Superior temporal gyrus (tissue), 1 donor: ENCODE data around the gene MISP3.
A peak's percentile ranks its signal among the peaks of the same experiment; 100 is the strongest.

Experiments used
- DNase-seq: peaks from one replicate; pipeline ENCODE4 v3.0.0-alpha.2; 2016; ENCODE audit errors: extremely low spot score

Gene MISP3

DNA sequence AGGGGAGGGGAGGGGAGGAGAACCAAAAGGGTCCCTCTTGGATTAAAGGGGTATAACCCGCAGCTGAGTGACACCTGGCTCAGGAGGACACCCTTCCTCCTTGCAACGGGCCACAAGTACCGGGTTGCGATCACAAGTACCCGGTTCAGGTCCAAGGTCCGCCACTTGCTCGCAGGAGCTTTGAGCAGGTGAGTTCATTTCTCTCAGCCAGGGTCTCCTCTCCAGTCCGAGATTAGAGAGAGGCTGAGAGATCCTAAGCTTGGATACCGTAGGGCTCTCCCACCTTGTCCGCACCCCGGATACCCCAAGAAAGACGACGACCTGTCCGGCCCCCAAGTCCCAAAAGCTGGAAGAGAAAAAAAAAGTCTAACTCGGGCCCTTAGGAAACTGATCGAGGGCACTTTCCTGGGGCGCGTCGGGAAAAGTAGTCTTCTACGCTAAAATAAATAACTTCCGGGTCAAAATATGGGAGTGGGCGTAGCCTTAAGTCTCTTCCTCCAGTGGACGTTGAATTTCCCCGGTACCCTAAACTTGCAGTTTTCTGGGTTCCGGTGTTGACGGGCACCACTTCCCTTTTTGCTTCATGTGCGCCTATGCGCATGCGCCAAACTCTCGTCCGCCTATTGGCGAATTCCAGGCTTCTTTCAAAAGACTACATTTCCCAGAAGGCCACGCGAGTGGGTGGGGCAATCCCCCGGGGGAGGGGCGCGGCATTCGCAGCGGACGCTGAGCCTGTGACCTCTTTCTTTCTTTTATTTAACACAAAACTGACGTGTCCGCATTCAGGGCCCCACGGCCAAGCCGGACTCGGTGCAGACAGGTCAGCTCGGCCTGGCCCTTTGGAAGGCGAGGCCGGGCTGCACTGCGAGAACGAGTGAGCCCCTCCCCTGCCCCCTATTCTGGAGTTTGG, 8.6 kb downstream of the MISP3 start:
- peak; percentile 100 for DNase-seq

DNA sequence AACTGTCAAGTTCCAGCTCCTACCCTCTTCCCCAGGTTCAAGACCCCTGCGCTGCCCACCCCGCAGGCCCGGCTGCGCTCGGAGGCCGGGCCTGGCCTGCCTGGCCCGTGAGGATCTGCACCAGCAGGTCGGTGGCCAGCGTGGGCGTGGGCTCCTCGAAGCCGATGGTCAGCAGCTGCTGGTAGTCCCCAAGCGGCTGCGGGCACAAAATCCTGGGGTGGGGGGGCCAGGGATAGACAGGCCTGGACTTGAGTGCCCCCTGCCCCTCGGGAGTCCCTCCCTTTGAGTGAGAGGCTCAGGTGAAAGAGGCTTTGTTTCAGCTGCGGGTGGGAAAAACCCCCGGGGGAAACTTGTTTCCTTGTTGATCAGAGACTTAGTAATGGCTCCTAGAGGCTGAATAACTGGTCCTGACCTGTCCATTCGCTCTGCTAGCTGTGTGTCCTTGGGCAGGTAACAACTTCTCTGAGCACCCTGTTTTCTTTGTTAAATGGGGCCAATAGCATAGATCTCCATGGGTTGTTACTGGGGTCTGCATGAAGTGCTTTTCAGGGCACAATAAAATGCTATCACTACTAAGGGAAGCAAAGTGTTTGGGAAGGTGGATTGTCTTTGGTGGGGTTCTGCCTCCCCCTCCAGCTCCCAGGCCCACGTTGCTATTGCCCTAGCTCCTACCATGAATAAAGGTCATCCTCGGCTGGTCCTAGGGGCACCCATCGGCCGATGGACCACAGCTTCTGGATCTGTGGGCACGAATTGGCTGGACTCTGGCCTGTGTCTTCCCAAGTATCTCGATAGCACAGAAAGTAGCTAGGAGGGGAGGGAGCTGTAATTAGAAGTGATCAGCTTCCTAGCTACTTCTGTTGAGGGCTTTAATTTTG, 9.4 kb downstream of the MISP3 start:
- DNase-seq: no peak

DNA sequence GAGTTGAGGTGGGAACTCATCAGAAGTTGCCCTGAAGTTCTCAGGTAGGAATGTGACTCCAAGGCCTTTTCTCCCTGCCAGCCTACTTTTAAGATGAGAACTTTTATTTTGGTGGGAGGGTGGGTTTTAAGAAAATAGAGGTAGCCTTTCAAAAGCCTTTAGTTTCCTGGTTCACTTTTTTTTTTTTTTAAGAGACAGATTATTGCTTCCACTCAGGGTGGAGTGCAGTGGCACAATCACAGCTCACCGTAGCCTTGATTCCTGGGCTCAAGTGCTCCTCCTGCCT, 10.0 kb downstream of the MISP3 start:
- DNase-seq: no peak

DNA sequence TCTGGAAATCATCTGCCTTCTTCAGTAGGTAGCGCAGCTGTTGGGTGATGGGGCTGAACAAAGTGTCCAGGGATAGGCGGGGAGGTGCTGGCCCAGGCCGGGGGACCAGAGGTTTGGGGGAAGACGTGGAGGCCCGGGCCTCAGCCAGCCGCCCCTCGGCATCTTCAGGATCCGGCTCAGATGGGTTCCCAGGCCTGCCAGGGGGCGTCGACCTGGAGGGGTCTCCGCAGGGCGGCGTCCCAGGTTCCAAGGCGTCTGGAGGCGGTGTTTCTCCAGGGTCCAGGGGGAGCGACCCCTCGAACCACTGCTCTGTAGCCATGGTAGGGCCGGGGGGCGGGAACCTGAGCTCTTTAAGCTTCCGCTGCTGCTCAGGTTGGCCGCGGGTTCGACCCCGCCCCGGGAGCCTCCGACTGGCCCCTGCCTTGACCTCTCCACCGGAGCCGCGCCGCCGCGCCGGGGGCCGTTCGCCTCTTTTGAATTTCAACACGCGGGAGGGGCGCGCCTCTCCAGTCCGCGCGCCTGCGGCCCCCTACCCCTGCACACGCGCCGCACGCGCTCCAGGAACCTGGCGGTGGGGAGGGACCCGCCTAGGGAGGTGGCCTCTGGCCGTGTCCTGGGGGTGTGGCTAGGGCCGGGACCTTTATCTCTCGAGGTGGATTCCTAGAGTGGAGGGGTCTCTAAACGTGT, 12.9 kb downstream of the MISP3 start, which contains the start of gene C19orf67:
C19orf67 (minus strand) TSS at position 475 of the 687 bp plus-strand sequence; CDS start at position 319, 156 bp downstream.
- no peak for DNase-seq

DNA sequence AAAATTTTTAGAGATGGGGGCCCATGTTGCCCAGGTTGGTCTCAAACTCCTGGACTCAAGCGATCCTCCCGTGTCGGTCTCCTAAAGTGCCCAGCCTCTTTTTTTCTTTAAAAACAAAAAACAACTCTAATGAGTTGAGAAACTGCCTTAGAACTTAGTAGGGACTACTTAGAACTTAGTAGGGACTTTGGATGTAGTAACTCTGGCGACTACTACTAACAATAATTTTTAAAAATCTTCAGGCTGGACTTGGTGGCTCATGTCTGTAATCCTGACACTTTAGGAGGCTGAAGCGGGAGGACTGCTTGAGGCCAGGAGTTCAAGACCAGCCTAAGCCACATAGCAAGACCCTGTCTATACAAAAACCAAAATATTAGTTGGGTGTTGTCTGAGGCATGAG, 13.5 kb downstream of the MISP3 start:
- DNase-seq: no peak

DNA sequence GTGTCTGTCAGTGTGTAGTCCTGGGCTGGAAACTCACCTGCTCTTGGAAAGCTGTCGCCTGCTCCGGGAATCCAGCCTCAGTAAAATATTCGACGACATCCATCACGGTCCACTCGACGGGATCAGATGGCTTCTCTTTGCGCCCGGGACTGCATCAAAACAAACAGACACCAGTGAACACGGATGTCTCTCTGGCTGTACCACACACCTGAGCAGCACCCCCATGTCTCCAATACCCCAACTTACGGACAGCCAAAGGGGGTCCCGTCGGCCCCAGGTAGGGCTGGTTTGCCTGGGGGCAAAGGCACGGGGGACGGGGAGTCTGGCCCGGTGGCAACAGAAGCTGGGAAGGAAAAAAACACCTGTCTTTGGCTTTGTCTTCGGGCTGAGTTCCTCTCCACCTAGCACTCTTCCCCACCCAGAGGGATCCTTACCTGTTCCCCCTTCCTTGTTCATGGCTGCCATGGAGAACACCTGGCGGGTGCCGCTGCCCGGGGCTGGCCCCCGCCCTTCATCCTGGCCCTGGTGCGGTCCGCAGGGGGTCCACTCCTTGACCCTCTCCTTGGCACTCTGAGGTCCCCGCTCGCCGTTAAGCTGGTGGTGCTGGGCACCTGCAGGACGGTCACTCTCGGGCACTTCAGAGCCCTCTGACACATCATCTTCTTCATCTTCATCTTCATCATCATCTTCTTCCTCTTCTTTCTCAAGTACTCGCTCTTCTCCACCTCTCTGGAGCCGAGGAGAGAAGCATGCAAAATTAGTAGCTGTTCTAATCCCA, 16.2 kb downstream of the MISP3 start:
- DNase-seq: no peak

DNA sequence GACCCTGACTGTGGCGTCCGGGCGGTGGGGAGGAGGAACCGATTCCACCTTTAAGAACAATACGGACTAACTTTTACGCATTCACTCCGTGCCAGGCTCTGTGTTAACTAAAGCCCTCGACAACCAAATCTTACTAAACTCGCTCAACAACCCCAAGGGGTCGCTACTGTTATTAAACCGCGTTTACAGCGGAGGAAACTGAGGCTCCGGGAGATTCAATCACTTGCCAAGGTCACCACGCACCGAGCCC, 16.8 kb downstream of the MISP3 start:
- DNase-seq: peak; percentile 44

DNA sequence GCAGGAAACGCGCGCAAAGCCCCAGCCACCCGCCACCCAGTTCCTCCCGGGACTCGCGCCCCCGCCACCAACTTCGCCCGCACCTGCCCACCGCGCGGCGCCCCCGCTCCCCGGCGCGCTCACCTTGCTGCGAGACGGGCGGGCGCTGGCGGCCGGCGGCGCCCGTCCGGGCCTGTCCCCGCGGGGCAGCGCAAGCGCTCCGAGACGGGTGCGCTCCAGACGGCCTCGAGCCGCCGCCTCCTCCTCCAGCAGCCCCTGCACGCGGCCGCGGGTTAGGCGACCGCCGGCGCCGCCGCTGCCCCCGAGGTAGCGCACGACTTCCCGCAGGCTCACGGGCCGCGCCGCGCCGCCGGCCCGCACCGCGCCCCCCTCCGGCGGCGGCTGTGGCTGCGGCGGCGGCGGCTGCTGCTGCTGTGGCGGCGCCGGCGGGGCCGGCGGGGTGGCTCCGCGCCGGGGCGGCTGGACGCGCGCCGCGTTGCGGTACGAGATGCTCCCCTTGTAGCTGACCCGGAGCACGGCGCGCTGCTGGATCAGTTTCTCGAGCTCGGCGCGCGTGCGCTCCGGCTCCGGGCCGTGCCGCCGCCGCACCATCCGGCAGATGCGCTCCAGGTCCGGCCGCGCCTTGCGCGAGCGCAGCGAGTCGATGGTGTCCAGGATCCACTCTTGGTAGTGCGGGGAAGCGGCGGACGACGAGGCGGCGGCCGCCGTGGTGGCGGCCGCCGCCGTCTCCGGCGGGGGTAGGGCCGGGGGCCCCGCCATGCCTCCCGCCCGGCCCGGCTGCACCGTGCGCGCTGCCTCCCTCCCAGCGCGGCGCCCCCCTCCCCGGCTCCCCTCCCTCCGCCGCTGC, 17.3 kb downstream of the MISP3 start:
- DNase-seq: no peak

DNA sequence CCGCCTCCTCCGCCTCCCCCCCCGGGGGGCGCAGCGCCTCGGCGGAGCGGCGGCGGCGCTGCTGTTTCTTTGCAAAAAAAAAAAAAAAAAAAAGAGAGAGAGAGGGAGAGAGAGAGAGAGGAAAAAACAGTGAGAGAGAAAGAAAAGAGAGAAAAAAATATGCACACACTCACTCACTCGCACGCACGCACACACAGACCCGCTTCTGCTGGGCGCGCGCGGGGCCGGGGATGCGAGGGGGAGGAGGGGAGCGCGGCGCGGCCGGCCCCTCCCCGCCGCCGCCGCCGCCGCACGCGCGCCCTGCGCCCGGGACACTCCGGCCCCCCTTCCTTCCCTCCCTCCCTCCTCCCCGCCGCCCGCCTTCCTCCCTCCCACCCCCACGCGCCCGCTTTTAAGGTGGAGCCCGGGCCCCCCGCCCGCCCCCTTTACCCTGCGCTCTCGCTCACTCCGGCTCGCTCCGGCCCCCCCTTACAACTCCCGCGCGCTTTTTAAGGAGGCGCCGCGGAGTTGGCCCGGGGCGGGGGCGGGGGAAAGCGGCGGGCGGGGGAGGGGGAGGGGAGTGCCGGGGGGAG, 18.0 kb downstream of the MISP3 start, which contains the start of gene SAMD1:
SAMD1 (minus strand) TSS at position 243 of the 572 bp plus-strand sequence.
- peak; percentile 66 for DNase-seq

DNA sequence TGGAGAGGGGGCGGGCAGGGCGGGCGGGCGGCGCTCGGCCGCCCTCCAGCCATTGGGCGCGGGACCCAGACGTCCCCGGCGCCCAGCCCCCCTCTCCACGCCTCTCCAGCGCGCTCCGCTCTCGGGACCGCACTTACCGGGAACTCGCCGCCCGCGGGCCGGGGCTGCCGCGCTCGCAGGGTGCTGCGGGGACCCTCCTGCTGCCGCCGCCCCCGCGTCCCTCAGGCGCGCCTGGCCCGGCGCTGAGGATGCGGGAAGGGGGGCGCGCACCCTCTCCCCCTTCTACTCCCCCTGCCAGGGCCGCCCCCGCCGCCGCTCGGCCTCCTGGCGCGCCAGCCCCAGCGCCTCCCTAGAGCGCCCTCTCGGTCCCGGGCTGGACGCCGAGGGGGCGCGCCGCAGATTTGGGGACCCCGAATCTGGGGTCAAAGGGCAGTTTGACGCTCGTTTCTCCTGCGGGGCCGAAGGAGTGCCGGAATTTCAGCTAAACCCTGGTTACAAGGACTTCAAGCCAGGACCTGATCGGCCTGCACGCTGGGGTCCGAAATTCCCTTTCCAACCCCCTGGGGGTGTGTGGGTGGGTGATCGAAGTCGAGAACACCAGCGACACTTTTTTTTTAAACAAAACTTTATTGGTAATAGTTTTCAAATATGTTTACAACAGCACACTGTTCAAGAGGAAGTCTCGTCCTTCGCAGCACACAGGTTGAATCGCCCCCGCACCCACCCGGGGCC, 18.7 kb downstream of the MISP3 start:
- peak; percentile 41 for DNase-seq

DNA sequence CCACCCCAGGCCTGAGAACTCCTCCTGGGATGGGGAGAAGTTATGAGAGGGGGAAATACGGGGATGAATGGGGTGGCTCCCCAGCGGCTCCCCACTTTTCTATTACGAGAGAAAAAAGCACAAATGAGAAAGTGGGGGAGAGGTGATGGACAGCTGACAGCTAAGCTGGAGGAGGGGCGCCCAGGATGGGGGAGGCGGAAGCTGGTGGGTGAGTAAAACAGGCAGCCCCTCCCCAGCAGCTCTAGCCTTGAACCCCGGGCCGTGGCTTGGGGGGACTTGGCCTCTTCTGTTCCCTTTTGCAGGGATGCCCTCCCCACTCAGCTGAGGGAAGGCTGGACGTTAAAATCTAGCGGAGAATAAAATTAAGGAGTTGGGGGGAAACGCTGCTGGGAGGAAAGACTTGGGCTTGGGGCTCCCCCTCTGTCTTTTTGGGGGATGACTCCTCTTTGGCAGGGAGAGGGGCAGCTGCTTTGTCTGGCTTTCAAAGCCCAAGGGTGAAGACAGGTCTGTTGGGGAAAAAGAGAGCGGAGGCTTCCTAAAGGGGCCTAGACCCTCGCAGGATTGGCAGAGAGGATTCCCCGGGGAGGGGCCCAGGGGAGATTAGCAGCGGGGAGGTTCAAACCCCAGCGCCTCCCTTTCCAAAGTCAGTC, 19.4 kb downstream of the MISP3 start:
- no peak for DNase-seq

DNA sequence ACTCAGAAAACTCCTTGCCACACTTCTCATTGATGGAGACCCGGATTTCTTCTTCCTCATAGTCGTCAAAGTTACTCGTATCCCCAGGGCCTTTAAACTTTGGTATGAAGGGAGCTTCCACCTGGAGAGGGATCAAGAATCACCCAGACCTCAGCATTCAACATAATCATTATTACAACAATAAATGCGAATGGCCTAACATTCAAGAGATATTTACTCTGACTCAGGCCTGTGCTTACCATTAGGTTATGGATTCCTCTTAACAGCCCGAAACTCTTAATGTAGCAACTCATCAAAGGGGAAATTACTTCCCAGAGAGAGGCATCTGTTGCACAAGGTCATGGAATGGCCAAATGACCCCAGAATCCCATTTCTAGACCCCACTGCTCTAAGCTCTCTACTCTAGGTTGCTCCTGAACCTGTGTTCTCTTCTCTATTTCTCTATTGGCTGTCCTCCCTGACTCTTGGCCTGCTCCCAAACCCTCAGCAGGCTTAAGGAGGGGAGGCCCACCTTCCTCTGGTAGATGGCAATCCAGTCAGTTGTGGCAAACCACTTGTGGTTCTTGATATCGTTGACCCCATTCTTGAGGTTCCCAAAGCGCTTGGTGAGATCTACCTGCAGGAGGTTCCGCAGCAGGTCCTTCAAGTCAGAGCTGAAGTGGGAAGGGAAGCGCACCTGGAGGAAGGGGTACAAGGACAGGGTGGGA, 20.7 kb downstream of the MISP3 start:
- DNase-seq: no peak

DNA sequence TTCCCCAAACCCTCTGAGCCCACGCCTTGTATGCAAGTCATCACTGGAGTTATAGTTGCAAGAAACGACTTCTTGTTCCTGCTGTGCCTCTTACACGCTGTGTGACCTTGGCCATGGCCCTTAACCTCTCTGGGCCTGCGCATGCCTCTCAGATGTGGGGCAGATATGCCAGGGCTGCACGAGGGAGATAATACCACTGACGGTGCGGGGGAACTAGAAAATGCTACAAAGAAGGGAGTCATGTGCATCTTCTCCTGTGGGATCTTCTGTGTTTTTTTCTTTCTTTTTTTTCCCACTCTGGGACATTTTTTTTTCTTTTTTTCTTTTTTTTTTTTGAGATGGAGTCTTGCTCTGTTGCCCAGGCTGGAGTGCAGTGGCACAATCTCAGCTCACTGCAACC, 22.3 kb downstream of the MISP3 start:
- DNase-seq: no peak

DNA sequence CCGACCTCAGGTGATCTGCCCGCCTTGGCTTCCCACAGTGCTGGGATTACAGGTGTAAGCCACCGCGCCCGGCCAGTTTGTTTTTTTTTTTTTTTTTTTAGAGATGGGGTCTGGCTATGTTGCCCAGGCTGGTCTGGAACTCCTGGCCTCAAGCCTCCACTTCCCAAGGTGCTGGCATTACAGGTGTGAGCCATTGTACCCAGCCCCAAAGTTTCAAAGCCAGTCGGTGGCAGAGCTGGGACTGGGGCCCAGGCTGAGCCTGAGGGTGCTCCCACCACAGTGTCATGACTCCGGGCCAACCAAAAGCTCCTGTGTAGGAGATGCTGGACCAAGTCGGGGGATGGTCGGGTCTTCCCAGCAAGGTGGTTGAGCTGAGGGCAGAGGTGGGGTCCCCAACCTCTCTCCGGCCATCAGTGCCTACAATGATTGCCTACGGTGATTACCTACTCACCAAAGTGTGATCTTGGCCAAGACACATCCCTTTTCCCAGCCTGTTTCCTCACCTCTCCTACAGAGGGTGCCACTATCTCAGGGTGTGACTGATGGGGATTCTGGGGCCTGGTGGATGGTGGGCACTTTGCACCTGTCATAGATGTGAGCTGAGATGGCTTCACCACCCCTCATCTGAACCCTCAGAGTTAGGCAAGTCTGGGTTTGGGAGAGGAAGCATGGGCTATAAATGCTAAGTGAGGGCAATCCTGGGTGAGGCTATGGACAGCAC, 23.8 kb downstream of the MISP3 start:
- no peak for DNase-seq

DNA sequence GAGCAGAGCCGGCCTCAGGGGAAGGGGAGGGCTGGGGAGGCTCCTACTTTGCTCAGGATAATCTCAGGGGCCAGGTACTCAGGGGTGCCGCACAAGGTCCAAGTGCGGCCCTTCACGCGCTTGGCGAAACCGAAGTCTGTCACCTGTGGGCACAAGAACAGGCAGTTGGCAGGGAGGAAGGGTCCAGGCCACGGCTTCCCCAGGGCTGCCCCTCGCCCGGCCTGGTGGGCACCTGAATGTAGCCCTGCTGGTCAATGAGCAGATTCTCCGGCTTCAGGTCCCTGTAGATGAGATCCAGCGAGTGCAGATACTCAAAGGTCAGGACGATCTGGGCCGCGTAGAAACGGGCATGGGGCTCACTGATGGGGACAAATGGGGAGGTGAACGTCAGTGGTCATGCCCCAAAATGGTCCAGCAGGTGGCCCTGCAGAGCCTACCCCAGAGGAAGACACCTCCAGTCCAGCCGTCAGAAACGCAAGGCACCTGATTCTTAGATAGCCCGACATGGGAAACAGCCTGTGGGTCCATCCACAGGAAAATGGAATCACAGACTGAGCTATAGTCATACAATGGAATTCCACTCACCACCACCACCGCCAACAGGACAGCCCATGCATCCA, 25.1 kb downstream of the MISP3 start:
- DNase-seq: no peak

DNA sequence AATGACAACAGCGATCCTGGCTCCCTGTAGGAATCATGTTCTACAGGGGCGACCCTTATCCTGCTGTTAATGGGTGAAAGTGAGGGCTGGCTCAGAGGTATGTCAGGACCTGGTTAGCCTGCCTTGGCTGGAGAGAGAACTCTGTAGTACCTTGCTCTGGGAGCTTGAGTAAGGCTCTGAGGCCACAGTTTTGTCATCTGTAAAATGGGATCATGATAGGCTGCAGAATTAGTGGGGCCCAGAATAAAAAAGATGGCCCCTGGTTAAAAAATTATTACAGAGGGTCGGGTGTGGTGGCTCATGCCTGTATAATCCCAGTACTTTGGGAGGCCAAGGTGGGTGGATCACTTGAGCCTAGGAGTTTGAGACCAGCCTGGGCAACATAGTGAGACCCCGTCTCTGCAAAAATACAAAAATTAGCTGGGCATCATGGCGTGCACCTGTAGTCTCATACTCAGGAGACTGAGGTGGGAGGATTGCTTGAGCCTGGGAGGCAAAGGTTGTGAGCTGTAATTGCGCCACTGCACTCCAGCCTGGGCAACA, 28.5 kb downstream of the MISP3 start:
- no peak for DNase-seq

DNA sequence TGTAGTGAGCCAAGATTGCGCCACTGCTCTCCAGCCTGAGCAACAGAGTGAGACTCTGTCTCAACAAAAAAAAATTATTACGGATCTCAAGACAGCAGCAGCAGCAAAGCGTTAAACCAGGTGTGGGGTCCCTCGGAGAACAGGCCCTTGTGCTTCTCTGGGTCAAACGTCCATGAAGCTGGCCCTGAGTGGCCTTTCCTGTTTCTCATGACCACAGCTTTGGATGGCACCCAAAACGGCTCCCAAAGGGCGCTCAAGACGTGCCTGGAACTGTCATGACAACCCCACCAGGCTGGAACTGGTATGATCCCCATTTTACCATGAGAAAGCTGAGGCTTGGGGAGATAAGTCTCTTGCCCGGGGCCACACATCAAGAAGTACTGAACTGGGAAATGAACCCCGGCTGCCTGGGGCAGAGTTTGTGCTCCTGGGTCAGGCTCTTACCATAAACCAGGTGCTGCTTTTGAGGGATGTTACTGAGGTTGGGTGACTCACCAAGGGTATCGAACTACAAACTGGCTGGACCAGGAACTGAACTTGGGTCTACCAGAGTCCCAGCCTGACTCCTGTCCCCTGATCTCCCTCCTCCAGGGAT, 29.6 kb downstream of the MISP3 start:
- no peak for DNase-seq
